Measurements from ENCODE around the gene WBP2. TPM values are rescaled to one million over a fixed set of nuclear protein-coding genes. Genes with fewer than 3 reads are reported as not detected.

The WBP2 gene
- total RNA-seq, 2 donors from 2014 or later: 88.9 to 125 TPM

- H3K27ac ChIP-seq: peak overlapping the region; percentile 81 to 92
- H3K36me3 ChIP-seq: peaks cover 9 to 11% of the 10 kb centered on the region in 2 donors
- H3K27me3 ChIP-seq (replicated peaks; ENCODE audit: insufficient read depth): no peaks in the 10 kb centered on the region
- no peak for TF ChIP-seq POLR2A (IDR thresholded peaks at IDR 0.05)
- TF ChIP-seq POLR2AphosphoS5 (IDR thresholded peaks at IDR 0.05): no peak
- TF ChIP-seq CTCF (IDR thresholded peaks at IDR 0.05): no peak
- no peaks in the 10 kb centered on the region for H3K9me3 ChIP-seq
- H3K4me3 ChIP-seq: peak overlapping the region; percentile 77 to 80
- DNase-seq (ENCODE audit: low spot score): no peak
- intact Hi-C loops (cut with DNase I): loop anchor here (2.0 to 5.0 kb wide), 2 partner anchors 41 to 110 kb away; no protein-coding TSS in a partner anchor
- peaks cover 2% of the 10 kb centered on the region for H3K4me1 ChIP-seq (replicated peaks)
- WGBS: 53% methylated on average over 36 of the region's 37 CpGs
Observed at GRCh38 chr17:75897160-75898019, 42.3 kb upstream of the WBP2 start.

GRCh38 chr17:75896415-75897159 is 41.5 kb upstream of the WBP2 start, which contains the start of gene TRIM65:
TRIM65 (minus strand) TSS chr17:75896951; CDS start chr17:75896937, 14 bp downstream.
- Histone ChIP-seq H3K4me3 (peak within 1 kb of the TSS; percentile 77 to 80), H3K27me3 (replicated peaks; ENCODE audit: insufficient read depth) (no peaks in the 10 kb centered on the region), H3K4me1 (replicated peaks) (peaks cover 2% of the 10 kb centered on the region), H3K9me3 (no peaks in the 10 kb centered on the region), H3K27ac (peak within 1 kb of the TSS; percentile 81 to 92), H3K36me3 (peaks cover 5 to 10% of the 10 kb centered on the region in 2 donors)
- 2% methylated on average over 65 of the region's 102 CpGs for WGBS
- TF ChIP-seq POLR2A (IDR thresholded peaks at IDR 0.05) (peak; percentile 74), POLR2AphosphoS5 (IDR thresholded peaks at IDR 0.05) (no peak), CTCF (IDR thresholded peaks at IDR 0.05) (peak in 3 of 4 experiments; percentile 44 to 62 (median 54))
- intact Hi-C loops (cut with DNase I): loop anchor here (2.0 to 5.0 kb wide), 2 partner anchors 40 to 109 kb away; no protein-coding TSS in a partner anchor
- peak; percentile 81 for DNase-seq (ENCODE audit: low spot score)

GRCh38 chr17:75895370-75896155 is 40.4 kb upstream of the WBP2 start:
- Histone ChIP-seq H3K27me3 (replicated peaks; ENCODE audit: insufficient read depth) (no peaks in the 10 kb centered on the region), H3K36me3 (peaks cover 0 to 10% of the 10 kb centered on the region in 2 donors), H3K27ac (peak overlapping the region; percentile 81 to 92), H3K9me3 (no peaks in the 10 kb centered on the region), H3K4me1 (replicated peaks) (peaks cover 2% of the 10 kb centered on the region), H3K4me3 (peak overlapping the region; percentile 77 to 80)
- 27% methylated on average over 28 of the region's 28 CpGs for WGBS
- intact Hi-C loops (cut with DNase I): loop anchor here (2.0 to 5.0 kb wide), 2 partner anchors 39 to 108 kb away; no protein-coding TSS in a partner anchor
- DNase-seq (ENCODE audit: low spot score): no peak
- no peak for TF ChIP-seq POLR2A (IDR thresholded peaks at IDR 0.05)
- no peak for TF ChIP-seq POLR2AphosphoS5 (IDR thresholded peaks at IDR 0.05)
- peak in 1 of 4 experiments; percentile 15 for TF ChIP-seq CTCF (IDR thresholded peaks at IDR 0.05)

DNA sequence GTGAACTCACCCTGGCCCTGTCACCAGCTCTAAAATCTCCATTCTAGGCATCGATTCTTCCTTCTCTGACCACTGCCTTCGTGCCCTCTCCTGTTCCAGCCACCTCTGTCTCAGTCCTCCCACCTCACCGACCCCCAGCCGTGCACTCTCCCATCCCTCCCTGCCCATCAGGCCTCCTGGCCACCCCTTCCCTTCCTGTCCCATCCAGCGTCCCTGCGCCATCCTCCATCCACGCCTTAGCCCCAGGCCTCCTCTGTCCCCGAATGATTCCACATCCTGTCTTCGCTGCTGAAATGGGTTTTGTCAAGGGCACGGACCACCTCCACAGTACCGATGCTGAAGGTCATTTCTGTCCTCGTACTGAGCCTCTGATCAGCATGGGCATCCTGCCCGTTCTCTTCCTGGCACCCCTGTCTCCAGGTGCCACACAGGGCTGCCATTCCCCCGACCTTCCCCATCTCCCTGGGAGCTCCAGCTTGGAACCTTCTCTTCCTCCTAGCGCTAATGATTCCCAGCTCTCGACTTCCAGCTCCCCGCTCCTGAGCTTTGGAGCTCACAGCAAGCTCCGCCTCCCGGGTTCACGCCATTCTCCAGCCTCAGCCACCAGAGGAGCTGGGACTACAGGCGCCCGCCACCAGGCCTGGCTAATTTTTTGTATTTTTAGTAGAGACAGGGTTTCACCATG is 39.1 kb upstream of the WBP2 start:
- Histone ChIP-seq H3K4me1 (replicated peaks) (peaks cover 2% of the 10 kb centered on the region), H3K9me3 (no peaks in the 10 kb centered on the region), H3K27ac (no peak overlapping the region), H3K36me3 (peaks cover 0 to 10% of the 10 kb centered on the region in 2 donors), H3K27me3 (replicated peaks; ENCODE audit: insufficient read depth) (no peaks in the 10 kb centered on the region), H3K4me3 (no peak overlapping the region)
- TF ChIP-seq POLR2AphosphoS5 (IDR thresholded peaks at IDR 0.05): no peak
- no peak for TF ChIP-seq POLR2A (IDR thresholded peaks at IDR 0.05)
- TF ChIP-seq CTCF (IDR thresholded peaks at IDR 0.05): no peak
- WGBS: 81% methylated on average over 22 of the region's 22 CpGs
- DNase-seq (ENCODE audit: low spot score): no peak
- intact Hi-C loops (cut with DNase I): loop anchor here (5.0 kb wide), 1 partner anchor 132 kb away; no protein-coding TSS in a partner anchor

All from prostate gland (tissue), 2 donors.